GM21423 (cell line): ENCODE measurements around the gene NAALADL2.

ENCODE experiments used
- ATAC-seq: cut with Tn5 transposase; IDR thresholded peaks from one replicate; pipeline ENCODE4 v1.9.1; 2021; ENCODE audit warnings: mild to moderate bottlenecking, moderate library complexity; ENCODE audit not compliant: unreplicated experiment

The NAALADL2 gene

GRCh38 chr3:175288621-175289020, 429.5 kb downstream of the NAALADL2 start:
- no peak for ATAC-seq

GRCh38 chr3:175294793-175295192, 435.7 kb downstream of the NAALADL2 start:
- ATAC-seq: no peak

- ATAC-seq: no peak
Measured at GRCh38 chr3:175295248-175296130, 436.4 kb downstream of the NAALADL2 start.

- ATAC-seq: no peak
Measured at GRCh38 chr3:175297216-175297615, 438.1 kb downstream of the NAALADL2 start.

GRCh38 chr3:175301741-175302140, 442.6 kb downstream of the NAALADL2 start:
- no peak for ATAC-seq

GRCh38 chr3:175304404-175304803, 445.3 kb downstream of the NAALADL2 start:
- ATAC-seq: no peak

- ATAC-seq: peak; percentile 85
Measured at GRCh38 chr3:175307642-175308041, 448.5 kb downstream of the NAALADL2 start.

GRCh38 chr3:175308097-175308496, 449.0 kb downstream of the NAALADL2 start:
- no peak for ATAC-seq

- ATAC-seq: no peak
Measured at GRCh38 chr3:175310046-175310445, 450.9 kb downstream of the NAALADL2 start.

- ATAC-seq: no peak
Measured at GRCh38 chr3:175311404-175311803, 452.3 kb downstream of the NAALADL2 start.

GRCh38 chr3:175311946-175312345, 452.8 kb downstream of the NAALADL2 start:
- no peak for ATAC-seq

- ATAC-seq: no peak
Measured at GRCh38 chr3:175312791-175313190, 453.7 kb downstream of the NAALADL2 start.

- no peak for ATAC-seq
Measured at GRCh38 chr3:175316799-175317198, 457.7 kb downstream of the NAALADL2 start.

GRCh38 chr3:175325440-175325839, 466.3 kb downstream of the NAALADL2 start:
- ATAC-seq: no peak

- no peak for ATAC-seq
Measured at GRCh38 chr3:175326041-175326440, 466.9 kb downstream of the NAALADL2 start.

- no peak for ATAC-seq
Measured at GRCh38 chr3:175329373-175329772, 470.2 kb downstream of the NAALADL2 start.

- ATAC-seq: no peak
Measured at GRCh38 chr3:175335229-175335628, 476.1 kb downstream of the NAALADL2 start.

GRCh38 chr3:175336406-175337133, 477.4 kb downstream of the NAALADL2 start:
- ATAC-seq: no peak

- no peak for ATAC-seq
Measured at GRCh38 chr3:175337631-175338030, 478.5 kb downstream of the NAALADL2 start.

- no peak for ATAC-seq
Measured at GRCh38 chr3:175338775-175339535, 479.8 kb downstream of the NAALADL2 start.

- ATAC-seq: no peak
Measured at GRCh38 chr3:175340338-175341015, 481.3 kb downstream of the NAALADL2 start.
